ENCODE data around the gene LIX1L. TPM values are rescaled to one million over a fixed set of nuclear protein-coding genes. Genes with fewer than 3 reads are reported as not detected.
A peak's percentile ranks its signal among the peaks of the same experiment; 100 is the strongest.

The LIX1L gene
- total and polyA plus RNA-seq, 11 donors = 7.0 to 31.5 (median 26.1) TPM

GRCh38 chr1:145978471-145978853 lies 20.6 kb upstream of the LIX1L start:
- H3K27ac ChIP-seq = peak overlapping the region; percentile 81 to 98 (median 96)
- intact Hi-C loops (cut with DNase I) = loop anchor here in 4 of 10 donors (1.0 to 5.0 kb wide), 4 partner anchors 18 to 121 kb away; partner anchors contain the start of genes PIAS3 (in 1 of the 4) and TXNIP (in 1 of the 4)
- no peaks in the 10 kb centered on the region for H3K27me3 ChIP-seq
- peaks cover 0 to 7% (median 0%) of the 10 kb centered on the region in 9 donors for H3K36me3 ChIP-seq
- no peak for TF ChIP-seq POLR2A (IDR thresholded peaks at IDR 0.05)
- TF ChIP-seq, protein P1, sequence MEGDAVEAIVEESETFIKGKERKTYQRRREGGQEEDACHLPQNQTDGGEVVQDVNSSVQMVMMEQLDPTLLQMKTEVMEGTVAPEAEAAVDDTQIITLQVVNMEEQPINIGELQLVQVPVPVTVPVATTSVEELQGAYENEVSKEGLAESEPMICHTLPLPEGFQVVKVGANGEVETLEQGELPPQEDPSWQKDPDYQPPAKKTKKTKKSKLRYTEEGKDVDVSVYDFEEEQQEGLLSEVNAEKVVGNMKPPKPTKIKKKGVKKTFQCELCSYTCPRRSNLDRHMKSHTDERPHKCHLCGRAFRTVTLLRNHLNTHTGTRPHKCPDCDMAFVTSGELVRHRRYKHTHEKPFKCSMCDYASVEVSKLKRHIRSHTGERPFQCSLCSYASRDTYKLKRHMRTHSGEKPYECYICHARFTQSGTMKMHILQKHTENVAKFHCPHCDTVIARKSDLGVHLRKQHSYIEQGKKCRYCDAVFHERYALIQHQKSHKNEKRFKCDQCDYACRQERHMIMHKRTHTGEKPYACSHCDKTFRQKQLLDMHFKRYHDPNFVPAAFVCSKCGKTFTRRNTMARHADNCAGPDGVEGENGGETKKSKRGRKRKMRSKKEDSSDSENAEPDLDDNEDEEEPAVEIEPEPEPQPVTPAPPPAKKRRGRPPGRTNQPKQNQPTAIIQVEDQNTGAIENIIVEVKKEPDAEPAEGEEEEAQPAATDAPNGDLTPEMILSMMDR (IDR thresholded peaks at IDR 0.05) = no peak
- ATAC-seq (no peak), DNase-seq (no peak)
- H3K4me3 ChIP-seq = peak overlapping the region in 11 of 12 donors; percentile 1 to 46 (median 36)
- peaks cover 18 to 63% (median 57%) of the 10 kb centered on the region in 12 donors for H3K4me1 ChIP-seq
- H3K9me3 ChIP-seq = no peaks in the 10 kb centered on the region

DNA sequence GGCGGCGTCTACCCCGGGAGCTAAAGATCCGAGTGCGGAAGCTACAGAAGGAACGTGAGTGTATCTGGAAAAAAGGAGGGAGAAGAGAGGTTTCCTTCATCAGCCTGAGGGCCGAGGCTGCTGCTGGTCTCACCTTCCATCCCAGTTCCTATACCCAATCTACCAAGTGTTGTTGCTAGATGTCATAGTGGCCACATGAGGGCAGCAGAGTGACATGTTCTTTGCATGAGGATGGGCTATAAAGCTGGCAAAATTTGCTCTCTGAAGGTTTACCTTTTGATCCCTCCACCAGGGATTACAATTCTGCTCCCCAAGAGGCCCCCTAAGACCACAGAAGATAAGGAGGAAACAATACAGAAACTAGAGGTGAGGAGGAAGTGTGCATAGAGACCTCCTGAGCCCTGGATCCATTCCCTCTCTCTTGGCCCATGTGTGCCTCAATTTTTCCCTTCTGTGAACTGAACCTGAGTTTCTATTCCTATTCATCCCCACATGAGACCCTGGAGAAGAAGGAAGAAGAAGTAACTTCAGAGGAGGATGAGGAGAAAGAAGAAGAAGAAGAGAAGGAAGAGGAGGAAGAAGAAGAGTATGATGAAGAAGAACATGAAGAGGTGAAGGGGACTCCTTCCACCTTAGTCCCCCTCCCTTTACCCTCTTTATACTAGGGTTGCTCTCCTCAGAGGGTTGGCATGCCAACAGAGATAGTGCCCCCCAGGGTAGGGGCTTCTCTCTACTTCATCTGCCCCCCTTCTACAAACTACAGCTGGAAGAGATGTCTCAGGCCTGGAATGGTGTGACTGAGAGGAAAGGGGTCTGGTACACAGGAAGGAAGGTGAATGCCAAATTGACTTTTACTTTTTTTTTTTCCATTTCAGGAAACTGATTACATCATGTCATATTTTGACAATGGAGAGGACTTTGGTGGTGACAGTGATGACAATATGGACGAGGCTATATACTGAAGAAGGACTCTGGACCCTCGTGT lies 20.0 kb upstream of the LIX1L start:
- peak overlapping the region; percentile 81 to 98 (median 96) for H3K27ac ChIP-seq
- H3K9me3 ChIP-seq = no peaks in the 10 kb centered on the region
- 8 to 12% (median 9%) methylated on average over 9 of the region's 9 CpGs for WGBS, 4 donors
- no peaks in the 10 kb centered on the region for H3K27me3 ChIP-seq
- H3K4me1 ChIP-seq = peaks cover 18 to 56% (median 52%) of the 10 kb centered on the region in 12 donors
- intact Hi-C loops (cut with DNase I) = loop anchor here in 9 of 10 donors (1.0 to 5.0 kb wide), 5 partner anchors 19 to 120 kb away; partner anchors contain the start of genes PIAS3 (in 1 of the 9) and TXNIP (in 1 of the 9)
- ATAC-seq = peak in 3 of 4 donors; percentile 25 to 31 (median 27)
- peak in 1 of 2 donors; percentile 37 for TF ChIP-seq POLR2A (IDR thresholded peaks at IDR 0.05)
- TF ChIP-seq, protein P1 (IDR thresholded peaks at IDR 0.05) = peak; percentile 74 to 92 (median 89)
- H3K36me3 ChIP-seq = peaks cover 0 to 7% (median 0%) of the 10 kb centered on the region in 9 donors
- H3K4me3 ChIP-seq = peak overlapping the region in 5 of 12 donors; percentile 20 to 46 (median 35)
- DNase-seq = peak in 4 of 5 donors; percentile 76 to 82 (median 81)

- peak overlapping the region in 8 of 12 donors; percentile 91 to 98 (median 96) for H3K27ac ChIP-seq
- H3K27me3 ChIP-seq = no peaks in the 10 kb centered on the region
- peaks cover 0 to 7% (median 0%) of the 10 kb centered on the region in 9 donors for H3K36me3 ChIP-seq
- ATAC-seq (no peak), DNase-seq (peak in 1 of 5 donors; percentile 16)
- H3K9me3 ChIP-seq = no peaks in the 10 kb centered on the region
- intact Hi-C loops (cut with DNase I) = loop anchor here in 6 of 10 donors (1.0 to 5.0 kb wide), 4 partner anchors 30 to 120 kb away; partner anchors contain the start of gene PIAS3 (in 1 of the 6)
- TF ChIP-seq, protein P1 (IDR thresholded peaks at IDR 0.05) = no peak
- TF ChIP-seq POLR2A (IDR thresholded peaks at IDR 0.05) = no peak
- WGBS, 4 donors = 64 to 82% (median 75%) methylated on average over 5 of the region's 5 CpGs
- peaks cover 17 to 49% (median 44%) of the 10 kb centered on the region in 12 donors for H3K4me1 ChIP-seq
- H3K4me3 ChIP-seq = no peak overlapping the region
Measured at GRCh38 chr1:145977016-145977415, 19.2 kb upstream of the LIX1L start.
